Breast epithelium (tissue), 3 donors: Measurements from ENCODE around the gene LMO3.

Experiments used
- CTCF ChIP-seq, 3 donors: fragments of 450-650 bp; IDR thresholded peaks; one replicate each; pipeline ENCODE4 v1.5.1; 2016 to 2017; ENCODE audit warnings: antibody characterized with exemption in 3 of 3, mild to moderate bottlenecking in 3 of 3, moderate library complexity in 3 of 3
- POLR2AphosphoS5 ChIP-seq, 3 donors: sonication (generic); formaldehyde crosslinking; IDR thresholded peaks; one replicate each; pipeline ENCODE4 v1.6.1; 2017; ENCODE audit warnings: antibody characterized with exemption in 3 of 3

- no peak for TF ChIP-seq POLR2AphosphoS5 (IDR thresholded peaks at IDR 0.05)
- no peak for TF ChIP-seq CTCF (IDR thresholded peaks at IDR 0.05)
Measured at GRCh38 chr12:16610743-16611142, 4.8 kb upstream of the LMO3 start.
